ENCODE results near the gene FDXR.
"Not testable (repeated sequence)": the region's sequence is repeated elsewhere in the genome, so short reads cannot be mapped to it uniquely, and the experiment has no call there.

The FDXR gene

DNA sequence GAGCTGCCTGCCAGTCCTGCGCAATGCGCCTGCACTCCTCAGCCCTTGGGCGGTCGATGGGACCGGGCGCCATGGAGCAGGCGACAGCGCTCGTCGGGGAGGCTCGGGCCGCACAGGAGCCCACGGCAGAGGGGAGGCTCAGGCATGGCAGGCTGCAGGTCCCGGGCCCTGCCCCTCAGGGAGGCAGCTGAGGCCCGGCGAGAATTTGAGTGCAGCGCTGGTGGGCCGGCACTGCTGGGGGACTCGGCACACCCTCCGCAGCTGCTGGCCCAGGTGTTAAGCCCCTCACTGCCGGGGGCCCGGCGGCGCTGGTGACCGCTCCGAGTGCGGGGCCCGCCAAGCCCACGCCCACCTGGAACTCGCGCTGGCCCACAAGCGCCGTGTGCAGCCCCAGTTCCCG lies 34.2 kb upstream of the FDXR start:
- no peak overlapping the region for H3K27ac ChIP-seq (ENCODE audit: insufficient read depth in 1 of 2, low read depth in 1 of 2, low read length in 2 of 2, poor library complexity in 1 of 2, severe bottlenecking in 2 of 2)
- ChIA-PET POLR2A (no interaction called here), CTCF (interaction anchor here (1.3 to 1.6 kb wide), 2 partner anchors 11 to 14 kb away, joined by 4 read pairs; no protein-coding TSS in a partner anchor)
- no peaks in the 10 kb centered on the region for H3K9me3 ChIP-seq (ENCODE audit: control extremely low read depth in 1 of 5, control insufficient read depth in 4 of 5, insufficient read depth in 2 of 5, low read depth in 1 of 5, low read length in 4 of 5)
- H3K27me3 ChIP-seq (replicated peaks in 2 of 5; ENCODE audit: control insufficient read depth in 4 of 5, insufficient read depth in 5 of 5, low read length in 4 of 5), result peaks cover 0 to 2% (median 0%) of the 10 kb centered on the region in 5 experiments
- H3K4me1 ChIP-seq (ENCODE audit: control extremely low read depth in 1 of 4, control insufficient read depth in 4 of 4, insufficient read depth in 4 of 4, low read length in 3 of 4), result peaks cover 0 to 6% (median 3%) of the 10 kb centered on the region in 4 experiments
- no peak for DNase-seq
- WGBS (ENCODE audit: insufficient coverage), result 97% methylated on average over 27 of the region's 34 CpGs
- H3K36me3 ChIP-seq (ENCODE audit: control insufficient read depth in 4 of 4, insufficient read depth in 4 of 4, low read length in 3 of 4), result no peaks in the 10 kb centered on the region
- H3K4me3 ChIP-seq (ENCODE audit: control insufficient read depth in 1 of 7, extremely low read depth in 1 of 7, insufficient read depth in 4 of 7, low read depth in 2 of 7, low read length in 6 of 7), result no peak overlapping the region

DNA sequence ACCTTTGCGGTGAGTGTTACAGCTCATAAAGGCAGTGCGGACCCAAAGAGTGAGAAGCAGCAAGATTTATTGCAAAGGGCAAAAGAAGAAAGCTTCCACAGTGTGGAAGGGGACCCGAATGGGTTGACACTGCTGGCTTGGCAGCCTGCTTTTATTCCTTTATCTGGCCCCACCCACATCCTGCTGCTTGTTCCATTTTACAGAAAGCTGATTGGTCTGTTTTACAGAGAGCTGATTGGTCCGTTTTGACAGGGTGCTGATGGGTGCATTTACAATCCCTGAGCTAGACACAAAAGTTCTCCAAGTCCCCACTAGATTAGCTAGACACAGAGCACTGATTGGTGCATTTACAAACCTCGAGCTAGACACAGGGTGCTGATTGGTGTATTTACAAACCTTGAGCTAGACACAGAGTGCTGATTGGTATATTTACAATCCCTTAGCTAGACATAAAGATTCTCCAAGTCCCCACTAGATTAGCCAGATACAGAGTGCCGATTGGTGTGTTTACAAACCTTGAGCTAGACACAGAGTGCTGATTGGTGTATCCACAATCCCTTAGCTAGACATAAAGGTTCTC lies 33.5 kb upstream of the FDXR start:
- H3K36me3 ChIP-seq (ENCODE audit: control insufficient read depth in 4 of 4, insufficient read depth in 4 of 4, low read length in 3 of 4); H3K27me3 ChIP-seq (replicated peaks in 2 of 5; ENCODE audit: control insufficient read depth in 4 of 5, insufficient read depth in 5 of 5, low read length in 4 of 5); DNase-seq; POLR2A ChIA-PET; H3K4me3 ChIP-seq (ENCODE audit: control insufficient read depth in 1 of 7, extremely low read depth in 1 of 7, insufficient read depth in 4 of 7, low read depth in 2 of 7, low read length in 6 of 7); H3K9me3 ChIP-seq (ENCODE audit: control extremely low read depth in 1 of 5, control insufficient read depth in 4 of 5, insufficient read depth in 2 of 5, low read depth in 1 of 5, low read length in 4 of 5); H3K27ac ChIP-seq (ENCODE audit: insufficient read depth in 1 of 2, low read depth in 1 of 2, low read length in 2 of 2, poor library complexity in 1 of 2, severe bottlenecking in 2 of 2): not testable (repeated sequence)
- H3K4me1 ChIP-seq (ENCODE audit: control extremely low read depth in 1 of 4, control insufficient read depth in 4 of 4, insufficient read depth in 4 of 4, low read length in 3 of 4), result peaks cover 0 to 13% (median 6%) of the 10 kb centered on the region in 4 experiments
- CTCF ChIA-PET, result interaction anchor here (0.7 to 1.6 kb wide), 5 partner anchors 10 to 25 kb away, joined by 3 to 4 read pairs (median 3); no protein-coding TSS in a partner anchor
- 78% methylated on average over 4 of the region's 6 CpGs for WGBS (ENCODE audit: insufficient coverage)

- WGBS (ENCODE audit: insufficient coverage), result 98% methylated on average over 6 of the region's 7 CpGs
- POLR2A ChIA-PET, result no interaction called here
- CTCF ChIA-PET, result interaction anchor here (1.1 kb wide), 1 partner anchor 10 kb away, joined by 3 read pairs; no protein-coding TSS in a partner anchor
- Histone ChIP-seq H3K4me3 (ENCODE audit: control insufficient read depth in 1 of 7, extremely low read depth in 1 of 7, insufficient read depth in 4 of 7, low read depth in 2 of 7, low read length in 6 of 7) (no peak overlapping the region), H3K36me3 (ENCODE audit: control insufficient read depth in 4 of 4, insufficient read depth in 4 of 4, low read length in 3 of 4) (no peaks in the 10 kb centered on the region), H3K27me3 (replicated peaks in 2 of 5; ENCODE audit: control insufficient read depth in 4 of 5, insufficient read depth in 5 of 5, low read length in 4 of 5) (peaks cover 0 to 5% (median 0%) of the 10 kb centered on the region in 5 experiments), H3K27ac (ENCODE audit: insufficient read depth in 1 of 2, low read depth in 1 of 2, low read length in 2 of 2, poor library complexity in 1 of 2, severe bottlenecking in 2 of 2) (no peak overlapping the region), H3K4me1 (ENCODE audit: control extremely low read depth in 1 of 4, control insufficient read depth in 4 of 4, insufficient read depth in 4 of 4, low read length in 3 of 4) (peaks cover 0 to 18% (median 7%) of the 10 kb centered on the region in 4 experiments), H3K9me3 (ENCODE audit: control extremely low read depth in 1 of 5, control insufficient read depth in 4 of 5, insufficient read depth in 2 of 5, low read depth in 1 of 5, low read length in 4 of 5) (no peaks in the 10 kb centered on the region)
- no peak for DNase-seq
Observed at GRCh38 chr17:74904687-74905409, 32.1 kb upstream of the FDXR start.

DNA sequence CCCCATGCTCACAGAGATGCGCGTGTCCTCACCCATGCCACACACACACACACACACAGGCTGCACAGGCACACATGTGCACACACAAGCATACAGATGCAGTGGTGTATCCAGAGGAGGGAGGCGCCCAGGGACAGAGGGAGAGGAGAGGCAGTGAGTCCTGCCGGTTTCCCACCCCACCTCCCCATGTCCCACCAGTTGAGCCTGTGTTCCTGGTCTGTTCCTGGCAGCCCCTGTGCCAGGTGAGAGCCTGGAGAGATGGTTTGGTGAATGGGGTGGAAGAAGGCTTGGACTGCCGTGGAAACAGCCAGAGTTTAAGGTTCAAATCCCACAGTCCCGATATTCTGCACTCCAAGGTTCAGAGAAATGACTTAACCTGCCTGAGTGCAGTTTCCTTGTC lies 30.9 kb upstream of the FDXR start:
- no peak overlapping the region for H3K4me3 ChIP-seq (ENCODE audit: control insufficient read depth in 1 of 7, extremely low read depth in 1 of 7, insufficient read depth in 4 of 7, low read depth in 2 of 7, low read length in 6 of 7)
- H3K4me1 ChIP-seq (ENCODE audit: control extremely low read depth in 1 of 4, control insufficient read depth in 4 of 4, insufficient read depth in 4 of 4, low read length in 3 of 4), result peaks cover 0 to 18% (median 7%) of the 10 kb centered on the region in 4 experiments
- H3K9me3 ChIP-seq (ENCODE audit: control extremely low read depth in 1 of 5, control insufficient read depth in 4 of 5, insufficient read depth in 2 of 5, low read depth in 1 of 5, low read length in 4 of 5), result no peaks in the 10 kb centered on the region
- WGBS (ENCODE audit: insufficient coverage), result 91% methylated on average over 3 of the region's 6 CpGs
- POLR2A ChIA-PET, result interaction anchor here (0.6 kb wide), 1 partner anchor 23 kb away, joined by 3 read pairs; no protein-coding TSS in a partner anchor
- H3K36me3 ChIP-seq (ENCODE audit: control insufficient read depth in 4 of 4, insufficient read depth in 4 of 4, low read length in 3 of 4), result no peaks in the 10 kb centered on the region
- H3K27ac ChIP-seq (ENCODE audit: insufficient read depth in 1 of 2, low read depth in 1 of 2, low read length in 2 of 2, poor library complexity in 1 of 2, severe bottlenecking in 2 of 2), result no peak overlapping the region
- peaks cover 0 to 3% (median 0%) of the 10 kb centered on the region in 5 experiments for H3K27me3 ChIP-seq (replicated peaks in 2 of 5; ENCODE audit: control insufficient read depth in 4 of 5, insufficient read depth in 5 of 5, low read length in 4 of 5)
- CTCF ChIA-PET, result interaction anchor here (1.0 kb wide), 1 partner anchor 13 kb away, joined by 4 read pairs; no protein-coding TSS in a partner anchor
- DNase-seq, result no peak

- CTCF ChIA-PET, result interaction anchor here (1.0 to 1.9 kb wide), 3 partner anchors 12 to 31 kb away, joined by 3 to 5 read pairs (median 4); no protein-coding TSS in a partner anchor
- 100% methylated on average over 1 of the region's 9 CpGs for WGBS (ENCODE audit: insufficient coverage)
Observed at GRCh38 chr17:74903034-74903433, 30.2 kb upstream of the FDXR start.

DNA sequence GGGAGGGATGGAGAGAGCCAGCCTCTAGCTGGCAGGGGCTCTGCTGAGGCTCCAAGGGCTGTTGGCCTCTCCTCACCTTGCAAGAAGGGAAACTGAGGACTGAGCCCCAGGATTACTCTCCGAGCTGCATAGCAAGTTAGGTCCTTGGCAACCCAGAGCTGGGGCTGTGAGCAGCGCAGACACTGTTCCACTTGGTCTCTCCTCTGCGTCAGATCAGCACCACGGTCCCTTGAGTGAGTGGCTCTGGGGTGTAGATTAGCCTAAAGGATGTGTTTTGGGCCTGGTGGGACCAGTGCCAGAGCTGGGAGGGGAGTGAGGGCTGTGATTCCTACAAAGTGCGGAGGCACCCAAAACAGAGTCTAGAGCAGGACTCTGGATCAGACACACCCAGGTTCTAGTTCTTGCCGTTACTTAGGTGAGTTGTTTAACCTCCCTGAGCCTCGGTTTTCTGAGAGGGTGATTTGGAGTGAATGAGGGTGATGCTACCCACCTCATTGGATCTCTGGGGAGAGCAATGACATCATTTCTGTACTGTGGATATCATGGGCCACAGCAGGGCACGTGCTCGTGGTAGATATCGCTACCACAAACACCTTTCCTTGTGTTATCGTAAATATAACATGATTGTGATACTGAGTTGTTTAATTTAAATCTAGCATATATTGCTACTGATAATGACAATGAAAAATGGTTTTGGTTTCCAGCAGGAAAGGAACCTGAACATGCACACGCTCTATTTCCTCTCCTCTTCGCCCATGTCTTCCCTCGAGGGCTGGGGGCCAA lies 28.8 kb upstream of the FDXR start:
- H3K27ac ChIP-seq (ENCODE audit: insufficient read depth in 1 of 2, low read depth in 1 of 2, low read length in 2 of 2, poor library complexity in 1 of 2, severe bottlenecking in 2 of 2), result no peak overlapping the region
- ChIA-PET POLR2A (no interaction called here), CTCF (interaction anchor here (0.7 to 1.9 kb wide), 3 partner anchors 10 to 14 kb away, joined by 3 to 5 read pairs (median 4); no protein-coding TSS in a partner anchor)
- peaks cover 0 to 6% (median 2%) of the 10 kb centered on the region in 5 experiments for H3K27me3 ChIP-seq (replicated peaks in 2 of 5; ENCODE audit: control insufficient read depth in 4 of 5, insufficient read depth in 5 of 5, low read length in 4 of 5)
- peaks cover 0 to 18% (median 7%) of the 10 kb centered on the region in 4 experiments for H3K4me1 ChIP-seq (ENCODE audit: control extremely low read depth in 1 of 4, control insufficient read depth in 4 of 4, insufficient read depth in 4 of 4, low read length in 3 of 4)
- no peaks in the 10 kb centered on the region for H3K36me3 ChIP-seq (ENCODE audit: control insufficient read depth in 4 of 4, insufficient read depth in 4 of 4, low read length in 3 of 4)
- no peaks in the 10 kb centered on the region for H3K9me3 ChIP-seq (ENCODE audit: control extremely low read depth in 1 of 5, control insufficient read depth in 4 of 5, insufficient read depth in 2 of 5, low read depth in 1 of 5, low read length in 4 of 5)
- 33% methylated on average over 5 of the region's 14 CpGs for WGBS (ENCODE audit: insufficient coverage)
- peak; percentile 34 to 69 (median 54) for DNase-seq
- no peak overlapping the region for H3K4me3 ChIP-seq (ENCODE audit: control insufficient read depth in 1 of 7, extremely low read depth in 1 of 7, insufficient read depth in 4 of 7, low read depth in 2 of 7, low read length in 6 of 7)

More at GRCh38 chr17:74903034-74903433, 30.2 kb upstream of the FDXR start:
- Histone ChIP-seq H3K4me3 (ENCODE audit: control insufficient read depth in 1 of 7, extremely low read depth in 1 of 7, insufficient read depth in 4 of 7, low read depth in 2 of 7, low read length in 6 of 7) (no peak overlapping the region), H3K9me3 (ENCODE audit: control extremely low read depth in 1 of 5, control insufficient read depth in 4 of 5, insufficient read depth in 2 of 5, low read depth in 1 of 5, low read length in 4 of 5) (no peaks in the 10 kb centered on the region), H3K36me3 (ENCODE audit: control insufficient read depth in 4 of 4, insufficient read depth in 4 of 4, low read length in 3 of 4) (no peaks in the 10 kb centered on the region), H3K4me1 (ENCODE audit: control extremely low read depth in 1 of 4, control insufficient read depth in 4 of 4, insufficient read depth in 4 of 4, low read length in 3 of 4) (peaks cover 0 to 18% (median 7%) of the 10 kb centered on the region in 4 experiments), H3K27me3 (replicated peaks in 2 of 5; ENCODE audit: control insufficient read depth in 4 of 5, insufficient read depth in 5 of 5, low read length in 4 of 5) (peaks cover 0 to 3% (median 0%) of the 10 kb centered on the region in 5 experiments), H3K27ac (ENCODE audit: insufficient read depth in 1 of 2, low read depth in 1 of 2, low read length in 2 of 2, poor library complexity in 1 of 2, severe bottlenecking in 2 of 2) (no peak overlapping the region)
- DNase-seq, result peak in 1 of 3 donors; percentile 24
- POLR2A ChIA-PET, result interaction anchor here (0.6 kb wide), 1 partner anchor 22 kb away, joined by 3 read pairs; no protein-coding TSS in a partner anchor

All from common myeloid progenitor, CD34-positive (primary cell).